DMS53 (cell line): ENCODE data around the gene P4HA2.
A peak's percentile ranks its signal among the peaks of the same experiment; 100 is the strongest.

ENCODE experiments used
- DNase-seq: peaks from one replicate; lab custom pipeline; 2025; lab: John Stamatoyannopoulos, UW

Gene P4HA2

GRCh38 chr5:132227485-132228240, at the start of gene P4HA2:
Gene P4HA2 (minus strand): TSS chr5:132227853. CDS start chr5:132218626, 9,227 bp downstream.
- DNase-seq: peak; percentile 92

GRCh38 chr5:132277256-132277655, 49.6 kb upstream of the P4HA2 start:
- DNase-seq: no peak

DNA sequence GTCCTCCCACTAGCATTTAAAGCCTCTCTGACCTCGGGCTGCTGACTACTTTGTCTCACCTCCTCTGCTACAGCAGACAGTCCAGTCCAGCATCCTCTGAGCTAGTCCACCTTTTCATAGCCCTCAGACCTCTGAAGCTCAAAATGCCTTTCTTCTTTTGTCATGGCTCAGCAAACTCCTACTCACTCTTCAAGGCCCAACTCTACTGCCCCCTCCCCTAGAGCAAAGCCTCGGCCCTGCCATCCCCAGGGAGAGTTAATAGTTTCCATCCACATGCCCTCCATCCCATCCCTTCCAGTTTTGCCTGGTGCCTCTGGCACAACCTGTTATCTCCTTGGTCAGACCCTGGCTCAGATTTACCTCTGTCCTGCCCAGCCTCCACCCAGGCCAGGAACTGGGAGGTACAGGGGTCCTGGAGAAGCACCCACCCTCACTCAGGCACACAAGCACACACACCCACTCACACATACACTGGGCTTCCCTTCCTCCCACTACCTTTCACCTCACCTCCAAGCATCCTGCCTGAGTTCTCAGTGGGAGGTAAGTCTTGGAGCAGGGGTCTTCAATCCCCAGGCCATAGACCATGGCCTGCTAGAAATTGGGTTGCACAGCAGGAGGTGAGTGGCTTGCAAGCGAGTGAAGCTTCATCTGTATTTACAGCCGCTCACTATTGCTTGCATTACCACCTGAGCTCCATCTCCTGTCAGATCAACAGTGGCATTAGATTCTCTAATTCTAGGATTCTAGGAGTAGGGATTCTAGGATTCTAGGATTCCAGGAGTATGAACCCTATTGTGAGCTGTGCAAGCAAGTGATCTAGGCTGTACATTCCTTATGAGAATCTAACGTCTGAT, 47.9 kb upstream of the P4HA2 start:
- DNase-seq: no peak

DNA sequence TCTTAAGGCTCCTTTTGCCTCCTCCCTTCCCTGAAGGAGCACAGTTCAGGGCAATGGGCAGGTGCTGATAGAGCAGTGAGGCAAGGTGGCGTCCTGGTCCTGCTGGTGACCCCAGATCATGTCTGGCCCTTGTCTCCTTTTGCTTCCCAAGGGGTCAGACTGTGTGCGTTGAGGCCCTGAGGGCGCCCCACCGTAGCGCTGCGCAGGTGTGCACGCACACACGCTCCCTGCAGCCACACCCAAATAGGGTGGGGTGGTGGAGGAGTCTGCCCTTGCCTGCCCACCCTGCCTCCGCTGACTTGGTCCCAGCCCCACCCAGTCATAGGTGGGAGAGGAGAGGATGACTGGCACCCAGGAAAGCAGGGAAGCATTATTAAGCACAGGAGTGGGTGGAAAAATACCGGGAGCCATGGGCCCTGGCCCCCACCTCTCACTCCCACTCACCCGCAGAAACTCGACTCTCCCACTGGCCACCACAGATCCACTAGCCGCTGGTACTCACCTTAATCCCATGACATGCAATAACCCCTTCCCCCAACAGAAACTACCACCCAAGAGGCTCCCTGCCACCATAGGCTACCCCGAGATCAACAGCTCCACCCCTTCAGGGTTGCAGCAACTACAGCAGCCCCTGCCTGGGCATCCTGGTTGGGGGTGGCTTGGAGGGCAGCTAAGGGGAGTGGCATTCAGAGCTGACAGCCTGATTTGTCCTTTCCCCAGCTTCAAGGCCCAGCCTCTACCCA, 46.6 kb upstream of the P4HA2 start:
- DNase-seq: no peak

DNA sequence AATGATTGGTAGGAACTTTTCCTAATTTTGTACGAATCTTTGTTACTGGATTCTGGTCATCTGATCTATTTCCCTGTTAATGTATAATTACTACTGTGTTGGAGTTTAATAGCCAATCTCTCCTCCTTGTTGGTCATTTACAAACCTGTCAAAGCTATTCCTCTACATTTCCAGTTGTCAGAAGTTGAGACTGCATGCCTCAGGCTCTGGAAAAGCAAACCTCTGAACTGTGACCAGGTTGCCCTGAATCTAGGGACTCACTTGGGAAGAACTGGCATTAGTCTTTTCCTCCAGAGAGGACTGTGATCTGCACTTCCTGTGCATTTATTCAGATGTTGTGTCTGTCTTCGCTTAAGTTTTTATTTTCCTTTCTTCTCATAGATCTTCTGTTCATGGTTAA, 46.0 kb upstream of the P4HA2 start:
- DNase-seq: no peak

DNA sequence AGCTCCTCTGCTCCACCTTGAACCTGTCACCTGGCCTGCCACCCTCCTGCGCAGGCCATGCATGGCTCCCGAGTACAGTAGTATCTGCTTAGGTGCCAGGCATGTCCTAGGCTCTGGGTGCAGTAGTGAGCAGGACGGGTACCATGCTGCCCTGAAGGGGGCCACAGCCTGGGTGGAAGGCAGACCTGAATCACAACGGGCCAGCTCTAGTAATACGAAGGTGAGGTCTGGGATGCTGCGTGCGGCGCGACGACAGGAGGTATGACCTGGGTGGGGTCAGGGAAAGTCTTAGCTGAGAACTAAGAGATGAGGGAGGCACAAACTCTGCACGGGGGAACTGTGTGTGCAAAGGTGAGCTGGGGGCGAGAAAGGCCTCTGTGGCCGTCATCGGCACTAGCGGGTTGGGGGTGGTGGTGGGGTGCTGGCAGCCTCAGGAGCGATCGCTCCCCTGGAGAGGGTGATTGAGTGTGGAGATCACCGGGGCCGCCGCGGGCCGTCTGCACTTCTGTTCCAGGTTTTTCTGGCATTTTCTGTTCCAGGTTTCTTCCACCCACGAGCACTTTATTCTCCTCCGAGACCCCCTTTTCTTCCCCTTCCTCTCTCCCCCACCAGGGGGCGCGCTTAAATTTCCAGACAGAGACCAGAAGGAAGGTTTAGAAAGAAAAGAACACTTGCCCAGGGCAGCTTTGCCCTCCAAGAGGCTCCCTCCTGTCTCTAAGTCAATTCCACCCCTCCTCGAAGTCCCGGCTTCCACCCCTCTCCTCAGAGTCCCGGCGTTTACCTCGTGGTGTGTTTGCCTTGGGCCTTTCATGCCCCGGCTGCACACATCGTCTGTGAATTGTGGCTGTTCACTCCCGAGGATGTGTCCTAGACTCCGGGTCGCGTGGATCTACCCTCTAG, 44.9 kb upstream of the P4HA2 start:
- peak; percentile 73 for DNase-seq

- DNase-seq: no peak
These were observed 43.9 kb upstream of the P4HA2 start for GRCh38 chr5:132271251-132272246.

- no peak for DNase-seq
These were observed 43.1 kb upstream of the P4HA2 start for GRCh38 chr5:132270706-132271105.

DNA sequence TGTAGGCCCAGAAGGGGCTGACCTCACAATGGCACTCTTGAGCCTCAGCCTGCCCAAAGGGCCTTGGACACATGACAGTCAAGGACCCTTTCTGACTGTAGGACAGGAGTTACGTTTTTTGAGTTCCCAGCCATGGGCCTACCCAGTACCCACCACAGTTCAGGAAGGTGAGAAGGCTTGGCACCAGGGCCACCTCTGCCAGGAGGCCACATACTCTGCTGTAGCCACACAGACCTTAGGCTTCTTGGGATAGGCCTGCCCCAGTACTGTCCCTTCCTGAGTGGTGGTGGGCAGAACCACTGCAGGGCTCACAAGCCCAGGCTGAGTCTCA, 42.6 kb upstream of the P4HA2 start:
- no peak for DNase-seq

- no peak for DNase-seq
These were observed 42.1 kb upstream of the P4HA2 start for GRCh38 chr5:132269635-132270334.

DNA sequence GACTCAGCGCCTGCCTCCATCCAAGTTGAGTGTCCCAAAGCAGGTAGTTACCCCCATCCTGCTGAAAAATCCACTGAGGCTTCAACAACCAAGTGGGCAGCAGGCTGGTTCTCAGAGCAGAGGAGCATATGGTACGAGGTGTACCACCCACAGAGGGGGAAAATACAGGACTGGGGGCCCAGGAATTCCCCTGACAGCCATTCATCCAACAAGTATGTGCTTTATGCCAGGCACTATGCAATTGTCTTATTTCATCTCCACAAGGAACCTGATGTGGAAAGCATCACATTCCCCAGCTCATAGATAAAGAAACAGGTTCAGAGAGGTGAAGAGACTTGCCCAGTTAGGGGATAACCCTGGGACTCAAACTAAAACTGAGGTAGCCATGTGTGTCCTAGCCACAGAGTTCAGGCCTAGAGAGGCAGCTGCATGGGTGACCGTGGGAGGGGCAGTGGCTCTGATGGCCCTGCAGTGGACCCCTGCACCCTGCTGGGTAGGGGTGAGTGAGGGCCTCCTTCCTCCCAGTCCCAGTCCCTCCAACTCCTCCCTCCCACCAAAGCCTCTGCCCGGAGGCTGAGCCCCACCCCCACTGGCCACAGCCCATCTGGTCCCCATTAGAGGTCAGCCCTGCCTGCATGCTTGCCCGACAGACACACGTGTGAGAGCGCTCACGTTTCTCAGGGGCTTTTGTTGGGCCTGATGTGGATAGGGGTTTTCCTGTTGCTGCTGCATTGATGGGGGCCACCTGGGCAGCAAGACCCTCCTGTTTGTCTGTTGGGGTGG, 41.3 kb upstream of the P4HA2 start:
- no peak for DNase-seq

- DNase-seq: no peak
These were observed 40.5 kb upstream of the P4HA2 start for GRCh38 chr5:132267931-132268768.

- no peak for DNase-seq
These were observed 39.6 kb upstream of the P4HA2 start for GRCh38 chr5:132267166-132267739.

- no peak for DNase-seq
These were observed 39.1 kb upstream of the P4HA2 start for GRCh38 chr5:132266836-132267160.

GRCh38 chr5:132266031-132266835, 38.6 kb upstream of the P4HA2 start:
- DNase-seq: no peak

GRCh38 chr5:132265336-132266030, 37.8 kb upstream of the P4HA2 start:
- peak; percentile 49 for DNase-seq
